SU-DHL-6 (cell line): ENCODE measurements around the gene STK32B.

ENCODE experiments used
- EZH2phosphoT487 ChIP-seq: fragments of 200-600 bp; sonication (generic), shearing (Covaris generic); conservative IDR thresholded peaks from 2 replicates; pipeline ENCODE4 v1.6.1; 2018; ENCODE audit warnings: mild to moderate bottlenecking, antibody characterized with exemption, low read length, moderate library complexity, mixed read lengths
- TF ChIP-seq, protein P1 (sequence below): fragments of 200-600 bp; sonication (generic); IDR thresholded peaks from one replicate; pipeline ENCODE4 v1.5.1; 2017; ENCODE audit warnings: antibody characterized with exemption, mild to moderate bottlenecking, low read length, moderate library complexity; ENCODE audit not compliant: insufficient read depth, poor library complexity, severe bottlenecking

DNA sequence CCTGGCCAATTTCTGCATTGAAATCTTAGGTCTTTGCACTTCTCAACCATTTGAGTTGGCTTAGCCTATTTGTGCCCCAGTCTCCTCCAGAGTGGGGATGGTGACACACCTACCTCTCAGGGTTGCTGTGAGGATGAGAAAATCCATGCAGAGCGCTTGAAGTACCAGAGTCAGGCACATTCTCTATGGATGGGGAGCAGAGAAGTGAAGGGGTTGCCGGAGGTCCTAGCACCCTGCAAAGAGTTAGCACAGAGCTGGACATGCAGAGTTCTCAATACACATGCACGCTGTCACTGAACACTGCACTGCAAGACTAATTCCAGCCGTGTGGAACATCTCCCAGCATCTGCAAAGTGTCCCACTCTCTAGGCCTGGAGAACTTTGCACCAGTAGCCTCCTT is 2.6 kb upstream of the STK32B start:
- TF ChIP-seq, protein P1, sequence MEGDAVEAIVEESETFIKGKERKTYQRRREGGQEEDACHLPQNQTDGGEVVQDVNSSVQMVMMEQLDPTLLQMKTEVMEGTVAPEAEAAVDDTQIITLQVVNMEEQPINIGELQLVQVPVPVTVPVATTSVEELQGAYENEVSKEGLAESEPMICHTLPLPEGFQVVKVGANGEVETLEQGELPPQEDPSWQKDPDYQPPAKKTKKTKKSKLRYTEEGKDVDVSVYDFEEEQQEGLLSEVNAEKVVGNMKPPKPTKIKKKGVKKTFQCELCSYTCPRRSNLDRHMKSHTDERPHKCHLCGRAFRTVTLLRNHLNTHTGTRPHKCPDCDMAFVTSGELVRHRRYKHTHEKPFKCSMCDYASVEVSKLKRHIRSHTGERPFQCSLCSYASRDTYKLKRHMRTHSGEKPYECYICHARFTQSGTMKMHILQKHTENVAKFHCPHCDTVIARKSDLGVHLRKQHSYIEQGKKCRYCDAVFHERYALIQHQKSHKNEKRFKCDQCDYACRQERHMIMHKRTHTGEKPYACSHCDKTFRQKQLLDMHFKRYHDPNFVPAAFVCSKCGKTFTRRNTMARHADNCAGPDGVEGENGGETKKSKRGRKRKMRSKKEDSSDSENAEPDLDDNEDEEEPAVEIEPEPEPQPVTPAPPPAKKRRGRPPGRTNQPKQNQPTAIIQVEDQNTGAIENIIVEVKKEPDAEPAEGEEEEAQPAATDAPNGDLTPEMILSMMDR = no peak
- TF ChIP-seq EZH2phosphoT487 = no peak
